Fibroblast of the aortic adventitia (primary cell): ENCODE measurements around the gene CYREN. TPM values are rescaled to one million over a fixed set of nuclear protein-coding genes. Genes with fewer than 3 reads are reported as not detected.

ENCODE experiments used
- DNase-seq: peaks from one replicate; pipeline ENCODE4 v3.0.0-alpha.2; 2010; ENCODE audit warnings: low read depth
- H3K4me3 ChIP-seq: 2 replicates; pipeline ENCODE4 v1.5.1; 2011; ENCODE audit warnings: low read depth, mild to moderate bottlenecking, control low read depth, low read length, moderate library complexity
- CTCF ChIP-seq: IDR thresholded peaks from 2 replicates; pipeline ENCODE4 v1.5.1; 2011; ENCODE audit warnings: mild to moderate bottlenecking, low read length, control low read depth, inconsistent platforms; ENCODE audit not compliant: insufficient read depth
- total RNA-seq: library from RNA; depleted of rRNA; stranded (reverse); fragments of >200 nt; gene quantifications from 2 replicates; pipeline ENCODE4 v1.2.3, GENCODE V29; 2012; ENCODE audit warnings: low replicate concordance

CYREN gene
- total RNA-seq, 1 donor: 46.4 TPM

GRCh38 chr7:135159359-135160085, 11.0 kb downstream of the CYREN start:
- no peak for TF ChIP-seq CTCF
- peak; percentile 24 for DNase-seq
- no peak overlapping the region for H3K4me3 ChIP-seq

GRCh38 chr7:135158874-135159273, 11.6 kb downstream of the CYREN start:
- no peak for TF ChIP-seq CTCF
- no peak for DNase-seq
- no peak overlapping the region for H3K4me3 ChIP-seq

DNA sequence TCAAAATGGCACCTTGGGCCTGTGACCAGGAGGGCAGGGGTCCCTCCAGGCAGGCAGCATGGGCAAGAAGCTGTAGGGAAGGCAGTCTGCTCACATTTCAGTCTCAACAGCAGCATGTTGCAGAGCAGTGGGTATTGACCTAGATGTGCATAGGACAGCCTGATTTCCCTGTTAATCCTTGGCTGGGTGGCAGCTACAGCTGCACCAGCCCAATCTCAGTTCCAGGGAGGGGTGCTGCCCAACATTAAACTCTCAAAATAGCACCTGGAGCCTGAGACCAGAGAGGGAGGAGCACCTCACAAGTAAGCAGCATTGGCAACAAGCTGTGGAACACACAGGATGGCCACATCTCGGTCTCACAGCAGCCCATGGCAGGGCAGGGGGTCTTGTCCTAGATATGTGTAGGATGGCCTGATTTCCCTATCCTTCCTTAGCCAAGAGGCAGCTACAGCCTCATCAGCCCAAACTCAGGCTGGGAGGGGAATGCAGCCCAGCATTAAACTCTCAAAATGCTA, 12.3 kb downstream of the CYREN start:
- no peak for DNase-seq
- H3K4me3 ChIP-seq: no peak overlapping the region
- no peak for TF ChIP-seq CTCF

GRCh38 chr7:135156290-135156689, 14.2 kb downstream of the CYREN start:
- no peak overlapping the region for H3K4me3 ChIP-seq
- no peak for TF ChIP-seq CTCF
- no peak for DNase-seq

- no peak for TF ChIP-seq CTCF
- no peak for DNase-seq
- no peak overlapping the region for H3K4me3 ChIP-seq
These were observed 15.8 kb downstream of the CYREN start for GRCh38 chr7:135154734-135155133.

DNA sequence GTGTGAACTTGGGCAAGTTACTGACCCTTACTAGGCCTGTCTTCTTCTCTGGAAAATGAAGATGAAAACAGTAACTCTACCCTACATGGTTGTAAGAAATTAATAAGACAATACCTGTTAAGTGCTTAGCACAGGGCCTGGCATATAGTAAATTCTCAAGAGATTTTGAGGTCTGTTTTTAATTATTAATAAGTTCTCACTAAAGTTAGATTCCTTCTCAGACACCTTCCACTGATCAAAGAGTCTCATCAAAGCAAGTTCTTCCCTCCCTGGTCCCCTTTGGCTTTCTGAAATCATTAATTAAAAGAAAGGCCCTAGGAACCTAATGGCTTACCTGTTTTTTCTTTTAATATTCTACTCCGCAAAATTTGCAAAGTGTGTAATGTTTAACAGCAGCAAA, 18.1 kb downstream of the CYREN start:
- no peak for TF ChIP-seq CTCF
- no peak for DNase-seq
- no peak overlapping the region for H3K4me3 ChIP-seq

DNA sequence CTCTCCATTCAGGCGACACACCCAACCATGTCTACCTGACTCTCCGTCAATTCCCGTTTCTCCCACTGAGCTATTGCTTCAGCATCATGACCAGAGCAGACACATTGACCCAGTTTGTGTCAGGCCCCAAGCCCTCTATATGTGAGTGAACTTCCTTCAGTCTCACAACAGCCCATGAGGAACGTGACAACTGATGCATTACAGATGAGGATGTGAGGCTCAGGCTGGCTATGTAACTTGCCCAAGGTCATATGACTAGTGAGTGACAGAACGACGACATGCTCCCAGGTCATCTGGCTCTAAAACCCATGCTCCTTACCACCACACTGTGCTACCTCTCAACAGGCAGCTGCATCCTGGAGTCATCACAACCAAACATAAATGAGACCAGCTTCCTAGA, 19.0 kb downstream of the CYREN start:
- TF ChIP-seq CTCF: no peak
- DNase-seq: no peak
- H3K4me3 ChIP-seq: no peak overlapping the region
